HepG2 (cell line): Measurements from ENCODE around the gene OBP2A.
"Not testable (repeated sequence)": the region's sequence is repeated elsewhere in the genome, so short reads cannot be mapped to it uniquely, and the experiment has no call there.

Experiments
- CHD2 ChIP-seq: IDR thresholded peaks from 2 replicates; pipeline ENCODE4 v1.6.1; 2011; ENCODE audit warnings: low read depth, low read length, improper control_type of control experiment
- CTCF ChIP-seq: sonication (generic); formaldehyde crosslinking; IDR thresholded peaks from 2 replicates; pipeline ENCODE4 v1.5.0; 2020; ENCODE audit warnings: mild to moderate bottlenecking, missing genetic modification reagents, moderate library complexity
- EZH2 ChIP-seq: conservative IDR thresholded peaks from 2 replicates; pipeline ENCODE4 v1.6.1; 2012; ENCODE audit warnings: mild to moderate bottlenecking, low read depth, low read length, moderate library complexity
- KAT8 ChIP-seq: IDR thresholded peaks from 2 replicates; pipeline ENCODE4 v1.6.1; 2016; ENCODE audit warnings: missing genetic modification reagents, missing compliant biosample characterization
- PBX3 ChIP-seq: sonication (generic); formaldehyde crosslinking; IDR thresholded peaks from 2 replicates; pipeline ENCODE4 v1.8.1; 2023; ENCODE audit warnings: missing genetic modification reagents, inconsistent platforms, borderline replicate concordance
- STAT5B ChIP-seq: sonication (generic); formaldehyde crosslinking; IDR thresholded peaks from 2 replicates; pipeline ENCODE4 v1.4.0; 2020; ENCODE audit warnings: missing genetic modification reagents
- TFAP4 ChIP-seq: sonication (generic); IDR thresholded peaks from 2 replicates; pipeline ENCODE4 v1.6.1; 2016; ENCODE audit warnings: low read depth, borderline replicate concordance
- ZBTB33 ChIP-seq: sonication (generic); formaldehyde crosslinking; IDR thresholded peaks from 2 replicates; pipeline ENCODE4 v1.4.0; 2020; ENCODE audit warnings: missing genetic modification reagents
- ZNF451 ChIP-seq: sonication (generic); formaldehyde crosslinking; IDR thresholded peaks from 2 replicates; pipeline ENCODE4 v1.5.0; 2020; ENCODE audit warnings: mild to moderate bottlenecking, missing genetic modification reagents
- ZNF558 ChIP-seq: sonication (generic); formaldehyde crosslinking; IDR thresholded peaks from 2 replicates; pipeline ENCODE4 v1.9.0; 2022; ENCODE audit warnings: mild to moderate bottlenecking, missing genetic modification reagents, borderline replicate concordance

GRCh38 chr9:135513906-135514305, 32.0 kb upstream of the OBP2A start:
- not testable (repeated sequence) for TF ChIP-seq KAT8 (CRISPR knock-in tag); CTCF (CRISPR knock-in tag); CHD2; ZNF558 (CRISPR knock-in tag); STAT5B (CRISPR knock-in tag); EZH2; TFAP4; PBX3; ZBTB33 (CRISPR knock-in tag); ZNF451 (CRISPR knock-in tag)
